ENCODE results near the gene SIDT2.

The SIDT2 gene

DNA sequence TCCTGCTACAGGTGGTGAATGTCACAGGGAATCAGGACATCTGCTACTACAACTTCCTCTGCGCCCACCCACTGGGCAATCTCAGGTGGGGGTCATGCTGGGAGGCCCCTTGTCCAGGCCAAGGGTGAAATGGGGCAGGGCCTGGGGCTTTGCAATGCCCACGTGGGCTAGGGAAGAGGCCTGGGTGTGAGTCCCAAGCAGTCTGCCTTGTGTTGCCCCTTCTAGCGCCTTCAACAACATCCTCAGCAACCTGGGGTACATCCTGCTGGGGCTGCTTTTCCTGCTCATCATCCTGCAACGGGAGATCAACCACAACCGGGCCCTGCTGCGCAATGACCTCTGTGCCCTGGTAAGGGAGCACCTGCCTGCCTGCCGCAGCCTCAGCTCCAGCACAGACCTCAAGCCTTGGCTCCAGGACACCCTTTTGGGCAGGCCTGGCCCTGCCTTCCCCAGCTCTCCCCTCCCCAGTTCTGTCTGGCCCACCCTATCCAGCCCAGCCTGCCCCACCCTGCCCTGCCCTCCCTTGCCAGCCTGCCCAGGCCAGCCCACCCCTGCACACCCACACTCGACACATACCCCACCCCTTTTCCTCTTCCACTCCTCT, 11.5 kb downstream of the SIDT2 start:
- no peak for DNase-seq

DNA sequence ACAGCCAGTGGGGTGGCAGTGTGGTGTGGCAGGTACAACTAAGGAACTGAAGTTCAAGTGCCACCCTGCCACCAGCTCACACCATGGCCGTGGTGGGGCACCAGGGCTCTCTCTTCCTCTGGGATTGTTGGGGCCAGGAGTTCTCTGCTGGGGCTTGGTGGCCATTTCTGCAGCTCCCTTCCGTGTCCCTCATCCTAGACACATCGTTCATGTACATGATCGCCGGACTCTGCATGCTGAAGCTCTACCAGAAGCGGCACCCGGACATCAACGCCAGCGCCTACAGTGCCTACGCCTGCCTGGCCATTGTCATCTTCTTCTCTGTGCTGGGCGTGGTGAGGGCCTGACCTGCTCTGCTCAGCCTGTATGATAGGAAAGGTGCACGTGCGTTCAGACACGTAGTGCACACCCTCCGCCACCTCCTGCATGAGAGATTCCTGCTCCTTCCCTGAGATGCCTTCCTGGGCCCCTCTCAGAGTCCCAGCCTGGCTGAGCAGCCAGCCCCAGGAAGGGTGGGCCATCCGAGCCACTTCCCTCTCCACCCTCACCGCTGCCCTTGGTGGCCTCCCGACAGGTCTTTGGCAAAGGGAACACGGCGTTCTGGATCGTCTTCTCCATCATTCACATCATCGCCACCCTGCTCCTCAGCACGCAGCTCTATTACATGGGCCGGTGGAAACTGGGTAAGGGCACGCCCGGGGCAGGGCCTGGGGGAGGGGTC, 13.3 kb downstream of the SIDT2 start:
- no peak for DNase-seq

GRCh38 chr11:117192401-117192875, 13.9 kb downstream of the SIDT2 start:
- no peak for DNase-seq

- no peak for DNase-seq
Observed at GRCh38 chr11:117193130-117194020, 14.8 kb downstream of the SIDT2 start.

DNA sequence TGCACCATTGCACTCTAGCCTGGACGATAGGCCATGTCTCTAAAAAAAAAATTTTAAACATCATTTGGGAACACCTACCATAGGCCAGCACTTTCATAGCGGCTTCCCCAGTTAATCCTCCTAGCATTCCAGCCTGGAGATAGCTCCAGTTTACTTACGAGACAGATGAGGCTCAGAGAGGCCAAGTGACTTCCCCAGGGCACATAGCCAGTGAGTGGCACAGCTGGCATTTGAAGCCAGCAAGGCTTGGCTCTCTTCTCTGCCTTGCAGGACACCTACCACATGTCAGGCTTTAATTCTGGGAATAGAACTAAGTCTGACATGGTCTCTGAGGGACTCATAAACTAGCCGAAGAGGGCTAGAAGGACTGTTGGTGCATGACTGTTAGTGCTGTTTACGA, 15.7 kb downstream of the SIDT2 start:
- no peak for DNase-seq

GRCh38 chr11:117195258-117195657, 16.7 kb downstream of the SIDT2 start:
- no peak for DNase-seq

DNA sequence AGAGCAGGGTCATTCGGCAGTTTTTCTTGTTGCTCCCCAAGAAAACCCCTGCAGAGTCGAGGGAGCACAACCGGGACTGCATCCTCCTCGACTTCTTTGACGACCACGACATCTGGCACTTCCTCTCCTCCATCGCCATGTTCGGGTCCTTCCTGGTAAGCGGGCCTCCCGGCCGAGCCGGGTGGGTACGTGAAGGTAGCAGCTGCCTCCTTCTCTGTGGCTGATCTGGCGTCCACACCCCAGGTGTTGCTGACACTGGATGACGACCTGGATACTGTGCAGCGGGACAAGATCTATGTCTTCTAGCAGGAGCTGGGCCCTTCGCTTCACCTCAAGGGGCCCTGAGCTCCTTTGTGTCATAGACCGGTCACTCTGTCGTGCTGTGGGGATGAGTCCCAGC, 17.2 kb downstream of the SIDT2 start:
- no peak for DNase-seq

- DNase-seq = no peak
Observed at GRCh38 chr11:117197006-117197405, 18.5 kb downstream of the SIDT2 start.

DNA sequence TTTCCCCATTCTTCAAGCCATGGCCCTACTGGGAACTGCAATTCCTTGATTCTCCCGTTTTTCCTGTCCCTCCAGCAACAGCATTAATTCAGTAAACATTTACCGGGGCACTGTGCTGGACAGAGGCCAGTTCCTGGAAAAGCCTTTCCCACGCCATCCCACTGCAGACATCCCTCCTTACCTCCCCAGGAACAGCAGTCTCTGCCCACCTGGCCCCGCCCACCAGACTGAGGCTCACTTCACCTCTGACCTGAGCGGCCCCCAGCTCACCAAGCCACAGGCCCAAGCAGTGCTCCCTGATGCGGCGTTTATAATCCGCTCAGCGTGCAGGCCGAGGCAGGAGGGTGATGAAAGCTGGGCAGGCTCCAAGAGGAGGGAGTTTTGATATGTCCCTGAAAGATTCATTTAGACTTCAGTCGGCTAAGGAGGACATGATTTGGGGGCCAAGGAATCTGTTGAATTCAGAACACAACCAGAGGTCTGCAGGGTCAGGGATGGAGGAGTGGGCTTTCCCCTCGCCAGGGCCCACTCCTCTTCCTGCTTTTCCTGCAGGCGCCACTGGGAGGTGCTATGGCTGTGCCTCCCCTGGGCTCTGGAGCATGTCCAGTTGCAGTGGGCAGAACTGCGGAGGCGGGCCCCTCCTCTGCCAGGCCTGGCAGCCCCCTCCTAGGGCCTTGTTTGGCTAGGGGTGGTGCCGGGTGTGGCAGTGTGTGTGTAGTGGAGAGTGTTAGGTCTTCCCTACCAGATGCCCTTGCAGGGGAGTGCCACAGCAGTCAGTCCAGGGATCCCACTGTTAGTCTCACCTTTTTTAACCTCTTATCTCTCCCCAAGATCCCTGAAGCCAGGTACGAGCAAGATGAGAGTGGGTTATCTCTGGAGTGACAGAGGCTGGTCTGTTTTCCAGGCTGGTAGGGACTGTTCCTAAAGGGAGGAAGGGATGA, 19.2 kb downstream of the SIDT2 start:
- no peak for DNase-seq

GRCh38 chr11:117198613-117199012, 20.1 kb downstream of the SIDT2 start:
- no peak for DNase-seq

DNA sequence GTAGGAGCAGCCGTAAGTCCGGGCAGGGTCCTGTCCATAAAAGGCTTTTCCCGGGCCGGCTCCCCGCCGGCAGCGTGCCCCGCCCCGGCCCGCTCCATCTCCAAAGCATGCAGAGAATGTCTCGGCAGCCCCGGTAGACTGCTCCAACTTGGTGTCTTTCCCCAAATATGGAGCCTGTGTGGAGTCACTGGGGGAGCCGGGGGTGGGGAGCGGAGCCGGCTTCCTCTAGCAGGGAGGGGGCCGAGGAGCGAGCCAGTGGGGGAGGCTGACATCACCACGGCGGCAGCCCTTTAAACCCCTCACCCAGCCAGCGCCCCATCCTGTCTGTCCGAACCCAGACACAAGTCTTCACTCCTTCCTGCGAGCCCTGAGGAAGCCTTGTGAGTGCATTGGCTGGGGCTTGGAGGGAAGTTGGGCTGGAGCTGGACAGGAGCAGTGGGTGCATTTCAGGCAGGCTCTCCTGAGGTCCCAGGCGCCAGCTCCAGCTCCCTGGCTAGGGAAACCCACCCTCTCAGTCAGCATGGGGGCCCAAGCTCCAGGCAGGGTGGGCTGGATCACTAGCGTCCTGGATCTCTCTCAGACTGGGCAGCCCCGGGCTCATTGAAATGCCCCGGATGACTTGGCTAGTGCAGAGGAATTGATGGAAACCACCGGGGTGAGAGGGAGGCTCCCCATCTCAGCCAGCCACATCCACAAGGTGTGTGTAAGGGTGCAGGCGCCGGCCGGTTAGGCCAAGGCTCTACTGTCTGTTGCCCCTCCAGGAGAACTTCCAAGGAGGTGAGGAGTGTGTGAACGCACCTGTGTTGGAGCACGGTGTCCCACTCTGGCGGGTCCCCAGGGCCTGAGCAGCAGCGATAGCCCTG, 20.7 kb downstream of the SIDT2 start, which contains the start of gene TAGLN:
Gene TAGLN (plus strand): TSS at position 318 of the 863 bp plus-strand sequence. CDS start 3,644 bp downstream, outside the sequence.
- DNase-seq = no peak

DNA sequence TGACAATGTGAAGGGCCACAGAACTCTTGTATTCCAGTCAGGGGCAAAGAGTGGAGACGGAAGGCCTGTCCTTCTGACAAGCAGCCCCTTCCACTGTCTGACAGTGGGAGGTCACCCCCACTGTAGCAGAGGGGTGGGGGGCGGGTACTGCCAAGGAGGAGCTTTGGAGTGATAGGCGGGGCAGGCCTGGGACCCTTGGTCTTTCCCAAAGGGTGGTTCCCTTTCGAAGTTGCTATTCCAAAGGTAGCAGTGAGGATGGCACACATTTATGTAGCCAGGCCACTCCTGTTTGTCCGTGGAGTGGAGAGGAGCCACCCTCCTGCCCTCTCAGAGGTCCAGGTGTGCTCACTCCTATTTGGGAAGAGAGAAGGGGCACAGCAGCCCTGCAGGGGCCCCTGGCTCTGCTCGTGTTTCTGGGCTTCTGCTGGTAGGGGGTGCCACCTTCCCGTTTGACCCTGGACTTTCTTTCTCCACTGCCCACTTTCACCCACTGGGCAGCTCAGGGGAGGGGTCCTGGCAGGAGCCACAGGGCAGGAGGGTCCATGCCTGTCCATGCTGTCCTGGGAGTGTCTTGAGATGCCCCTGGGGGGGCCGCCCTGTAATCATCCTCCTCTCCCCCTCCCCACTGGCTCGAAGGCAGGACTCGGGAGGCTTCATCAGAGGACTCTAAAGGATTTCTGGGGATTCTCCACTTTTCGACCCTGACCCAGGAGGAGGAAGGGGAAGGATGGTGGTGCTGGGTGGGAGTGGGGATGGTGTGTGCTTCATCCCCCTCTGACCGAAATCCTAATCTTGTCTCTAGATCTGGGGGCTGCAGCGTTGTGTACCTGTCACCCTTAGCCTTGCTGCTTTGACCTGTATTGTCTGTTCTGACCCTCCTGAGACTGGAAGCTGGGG, 21.6 kb downstream of the SIDT2 start:
- no peak for DNase-seq

DNA sequence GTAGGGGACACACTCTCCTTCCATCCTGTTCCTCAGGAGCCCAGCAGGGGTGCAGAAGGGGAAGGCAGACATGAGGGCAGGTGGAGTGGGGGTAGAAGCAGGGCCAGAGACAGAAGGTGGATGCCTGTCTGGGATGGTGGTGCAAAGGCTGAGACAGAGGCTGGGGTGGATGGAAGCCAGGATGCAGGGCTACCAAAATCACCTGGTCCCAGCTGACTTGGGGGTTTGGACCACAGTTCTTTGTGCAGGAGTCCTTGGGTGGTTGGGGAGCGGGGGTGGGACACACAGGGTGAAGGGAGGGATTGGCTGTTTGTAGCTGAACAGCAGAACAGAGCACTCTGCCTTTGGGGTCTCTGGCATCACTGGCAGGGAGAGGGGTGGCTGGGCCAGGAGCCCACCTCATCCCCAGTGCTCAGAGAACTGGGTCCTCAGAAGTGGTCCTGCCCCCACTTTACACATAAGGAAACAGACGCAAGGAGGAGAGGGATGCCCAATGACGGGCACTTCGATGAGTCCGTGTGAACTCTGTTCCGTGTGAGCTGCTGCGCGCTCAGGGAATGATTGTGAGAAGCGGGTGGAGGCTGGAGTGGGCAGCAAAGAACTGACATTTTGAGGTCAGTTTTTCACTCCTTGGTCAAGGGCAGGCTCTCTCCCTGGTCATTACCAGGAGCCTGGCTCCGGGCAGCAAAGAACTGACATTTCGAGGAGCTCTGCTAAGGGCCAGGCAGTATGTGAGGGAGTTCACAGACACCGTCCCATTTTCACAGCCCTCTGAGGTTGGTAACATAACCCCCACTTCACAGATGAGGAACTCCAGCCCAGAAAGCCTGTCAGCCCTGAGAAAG, 22.5 kb downstream of the SIDT2 start:
- DNase-seq = no peak

- DNase-seq = no peak
Observed at GRCh38 chr11:117201658-117202305, 23.2 kb downstream of the SIDT2 start.

- no peak for DNase-seq
Observed at GRCh38 chr11:117202386-117203068, 24.0 kb downstream of the SIDT2 start.

DNA sequence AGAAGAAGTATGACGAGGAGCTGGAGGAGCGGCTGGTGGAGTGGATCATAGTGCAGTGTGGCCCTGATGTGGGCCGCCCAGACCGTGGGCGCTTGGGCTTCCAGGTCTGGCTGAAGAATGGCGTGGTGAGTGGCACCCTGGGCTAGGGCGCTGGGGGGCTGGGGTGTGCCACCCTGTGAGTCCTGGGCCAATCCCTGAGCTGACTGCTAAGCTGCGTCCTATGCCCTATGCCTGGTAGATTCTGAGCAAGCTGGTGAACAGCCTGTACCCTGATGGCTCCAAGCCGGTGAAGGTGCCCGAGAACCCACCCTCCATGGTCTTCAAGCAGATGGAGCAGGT, 24.5 kb downstream of the SIDT2 start:
- no peak for DNase-seq

DNA sequence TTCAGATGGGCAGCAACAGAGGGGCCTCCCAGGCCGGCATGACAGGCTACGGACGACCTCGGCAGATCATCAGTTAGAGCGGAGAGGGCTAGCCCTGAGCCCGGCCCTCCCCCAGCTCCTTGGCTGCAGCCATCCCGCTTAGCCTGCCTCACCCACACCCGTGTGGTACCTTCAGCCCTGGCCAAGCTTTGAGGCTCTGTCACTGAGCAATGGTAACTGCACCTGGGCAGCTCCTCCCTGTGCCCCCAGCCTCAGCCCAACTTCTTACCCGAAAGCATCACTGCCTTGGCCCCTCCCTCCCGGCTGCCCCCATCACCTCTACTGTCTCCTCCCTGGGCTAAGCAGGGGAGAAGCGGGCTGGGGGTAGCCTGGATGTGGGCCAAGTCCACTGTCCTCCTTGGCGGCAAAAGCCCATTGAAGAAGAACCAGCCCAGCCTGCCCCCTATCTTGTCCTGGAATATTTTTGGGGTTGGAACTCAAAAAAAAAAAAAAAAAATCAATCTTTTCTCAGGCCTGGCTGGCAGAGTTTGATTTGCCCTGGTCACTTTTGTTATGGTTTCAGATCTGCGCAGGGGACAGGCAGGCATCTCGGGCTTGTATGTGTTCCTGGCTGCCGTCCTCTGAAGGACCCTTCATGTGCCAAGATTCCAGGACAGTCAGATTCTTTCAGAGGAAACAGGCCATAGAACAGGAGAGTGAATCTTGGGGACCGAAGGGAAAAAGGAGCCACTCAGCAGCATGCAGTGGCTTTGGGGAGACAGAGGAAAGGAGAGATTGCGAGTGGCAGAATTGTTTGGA, 25.9 kb downstream of the SIDT2 start:
- no peak for DNase-seq

Measured in hippocampal formation (tissue), 2 donors.